ENCODE results near the gene TMEM238. TPM values are rescaled to one million over a fixed set of nuclear protein-coding genes. Genes with fewer than 3 reads are reported as not detected.

The TMEM238 gene
- total RNA-seq, 2 experiments from 2014 or later: 14.1 to 23.0 TPM

GRCh38 chr19:55369653-55370304 lies 14.3 kb downstream of the TMEM238 start:
- ATAC-seq: peak; percentile 52
- CTCF ChIA-PET: interaction anchor here (1.2 kb wide), 1 partner anchor 48 kb away, joined by 3 read pairs; no protein-coding TSS in a partner anchor
- no peak for DNase-seq
- no peaks in the 10 kb centered on the region for H3K36me3 Mint-ChIP-seq
- peaks cover 6% of the 10 kb centered on the region for H3K4me1 Mint-ChIP-seq
- no peak overlapping the region for H3K4me3 Mint-ChIP-seq
- H3K9me3 Mint-ChIP-seq (ENCODE audit: low read depth): no peaks in the 10 kb centered on the region
- H3K27me3 Mint-ChIP-seq: peaks cover 48% of the 10 kb centered on the region
- H3K27ac Mint-ChIP-seq: no peak overlapping the region

GRCh38 chr19:55368701-55369563 lies 15.2 kb downstream of the TMEM238 start:
- no peak overlapping the region for H3K4me3 Mint-ChIP-seq

GRCh38 chr19:55368106-55368505 lies 16.0 kb downstream of the TMEM238 start:
- no peak overlapping the region for H3K4me3 Mint-ChIP-seq
- no peak for DNase-seq
- peaks cover 43% of the 10 kb centered on the region for H3K27me3 Mint-ChIP-seq
- H3K9me3 Mint-ChIP-seq (ENCODE audit: low read depth): no peaks in the 10 kb centered on the region
- peaks cover 2% of the 10 kb centered on the region for H3K4me1 Mint-ChIP-seq
- H3K27ac Mint-ChIP-seq: no peak overlapping the region
- no peaks in the 10 kb centered on the region for H3K36me3 Mint-ChIP-seq
- no peak for ATAC-seq
- CTCF ChIA-PET: interaction anchor here (1.4 to 1.5 kb wide), 2 partner anchors 16 to 67 kb away, joined by 3 to 5 read pairs; partner anchors contain the start of gene TMEM238

More at GRCh38 chr19:55368701-55369563, 15.2 kb downstream of the TMEM238 start:
- Mint-ChIP-seq H3K27ac (no peak overlapping the region), H3K9me3 (ENCODE audit: low read depth) (no peaks in the 10 kb centered on the region), H3K4me1 (peaks cover 6% of the 10 kb centered on the region), H3K36me3 (no peaks in the 10 kb centered on the region), H3K27me3 (peaks cover 47% of the 10 kb centered on the region)
- CTCF ChIA-PET: interaction anchor here (0.8 to 1.5 kb wide), 4 partner anchors 15 to 68 kb away, joined by 3 to 5 read pairs (median 4); partner anchors contain the start of gene TMEM238
- peak; percentile 57 for ATAC-seq
- DNase-seq: no peak

GRCh38 chr19:55366790-55367189 lies 17.3 kb downstream of the TMEM238 start:
- Mint-ChIP-seq H3K27me3 (peaks cover 35% of the 10 kb centered on the region), H3K4me3 (no peak overlapping the region), H3K36me3 (no peaks in the 10 kb centered on the region), H3K27ac (no peak overlapping the region), H3K4me1 (peaks cover 2% of the 10 kb centered on the region), H3K9me3 (ENCODE audit: low read depth) (no peaks in the 10 kb centered on the region)
- DNase-seq (no peak), ATAC-seq (no peak)
- CTCF ChIA-PET: interaction anchor here (1.3 kb wide), 1 partner anchor 65 kb away, joined by 4 read pairs; no protein-coding TSS in a partner anchor

GRCh38 chr19:55365964-55366363 lies 18.1 kb downstream of the TMEM238 start:
- Mint-ChIP-seq H3K4me3 (no peak overlapping the region), H3K9me3 (ENCODE audit: low read depth) (no peaks in the 10 kb centered on the region), H3K4me1 (peaks cover 2% of the 10 kb centered on the region), H3K36me3 (no peaks in the 10 kb centered on the region), H3K27me3 (peaks cover 27% of the 10 kb centered on the region), H3K27ac (no peak overlapping the region)
- no peak for ATAC-seq
- DNase-seq: no peak
- CTCF ChIA-PET: interaction anchor here (1.3 kb wide), 1 partner anchor 64 kb away, joined by 4 read pairs; no protein-coding TSS in a partner anchor

GRCh38 chr19:55365245-55365644 lies 18.8 kb downstream of the TMEM238 start:
- Mint-ChIP-seq H3K9me3 (ENCODE audit: low read depth) (no peaks in the 10 kb centered on the region), H3K36me3 (no peaks in the 10 kb centered on the region), H3K4me3 (no peak overlapping the region), H3K27me3 (peaks cover 21% of the 10 kb centered on the region), H3K4me1 (peaks cover 2% of the 10 kb centered on the region), H3K27ac (no peak overlapping the region)
- ATAC-seq (no peak), DNase-seq (no peak)
- CTCF ChIA-PET: no interaction called here

GRCh38 chr19:55362990-55363716 lies 20.9 kb downstream of the TMEM238 start, which contains the start of gene GARIN5B:
GARIN5B (minus strand) TSS chr19:55363260; CDS start chr19:55363066, 194 bp downstream.
- CTCF ChIA-PET: interaction anchor here (0.6 to 1.4 kb wide), 3 partner anchors 14 to 62 kb away, joined by 3 to 4 read pairs (median 3); no protein-coding TSS in a partner anchor
- no peak for DNase-seq
- Mint-ChIP-seq H3K27me3 (peaks cover 9% of the 10 kb centered on the region), H3K27ac (no peak within 1 kb of the TSS), H3K4me1 (no peaks in the 10 kb centered on the region), H3K9me3 (ENCODE audit: low read depth) (no peaks in the 10 kb centered on the region), H3K4me3 (no peak within 1 kb of the TSS), H3K36me3 (no peaks in the 10 kb centered on the region)
- no peak for ATAC-seq

GRCh38 chr19:55362174-55362989 lies 21.7 kb downstream of the TMEM238 start:
- CTCF ChIA-PET: interaction anchor here (0.6 to 1.4 kb wide), 3 partner anchors 13 to 61 kb away, joined by 3 to 4 read pairs (median 3); no protein-coding TSS in a partner anchor
- ATAC-seq (no peak), DNase-seq (no peak)
- no peak overlapping the region for H3K4me3 Mint-ChIP-seq
- peaks cover 5% of the 10 kb centered on the region for H3K27me3 Mint-ChIP-seq
- no peaks in the 10 kb centered on the region for H3K36me3 Mint-ChIP-seq
- no peak overlapping the region for H3K27ac Mint-ChIP-seq
- H3K9me3 Mint-ChIP-seq (ENCODE audit: low read depth): no peaks in the 10 kb centered on the region
- H3K4me1 Mint-ChIP-seq: no peaks in the 10 kb centered on the region

GRCh38 chr19:55360902-55361301 lies 23.2 kb downstream of the TMEM238 start:
- CTCF ChIA-PET: no interaction called here
- Mint-ChIP-seq H3K36me3 (no peaks in the 10 kb centered on the region), H3K9me3 (ENCODE audit: low read depth) (no peaks in the 10 kb centered on the region), H3K27me3 (peaks cover 16% of the 10 kb centered on the region), H3K4me1 (no peaks in the 10 kb centered on the region), H3K27ac (no peak overlapping the region), H3K4me3 (no peak overlapping the region)
- ATAC-seq (no peak), DNase-seq (no peak)

GRCh38 chr19:55358943-55359908 lies 24.9 kb downstream of the TMEM238 start:
- peaks cover under 1% of the 10 kb centered on the region for H3K4me1 Mint-ChIP-seq
- peaks cover 25% of the 10 kb centered on the region for H3K27me3 Mint-ChIP-seq
- CTCF ChIA-PET: interaction anchor here (1.3 kb wide), 1 partner anchor 58 kb away, joined by 3 read pairs; no protein-coding TSS in a partner anchor
- no peak for ATAC-seq
- no peak overlapping the region for H3K27ac Mint-ChIP-seq
- no peak for DNase-seq
- H3K36me3 Mint-ChIP-seq: no peaks in the 10 kb centered on the region
- no peaks in the 10 kb centered on the region for H3K9me3 Mint-ChIP-seq (ENCODE audit: low read depth)
- no peak overlapping the region for H3K4me3 Mint-ChIP-seq

GRCh38 chr19:55358493-55358892 lies 25.6 kb downstream of the TMEM238 start:
- H3K27ac Mint-ChIP-seq: no peak overlapping the region
- peaks cover 29% of the 10 kb centered on the region for H3K27me3 Mint-ChIP-seq
- peaks cover 4% of the 10 kb centered on the region for H3K4me1 Mint-ChIP-seq
- CTCF ChIA-PET: interaction anchor here (1.3 kb wide), 1 partner anchor 57 kb away, joined by 3 read pairs; no protein-coding TSS in a partner anchor
- no peaks in the 10 kb centered on the region for H3K9me3 Mint-ChIP-seq (ENCODE audit: low read depth)
- H3K4me3 Mint-ChIP-seq: no peak overlapping the region
- no peak for ATAC-seq
- no peak for DNase-seq
- H3K36me3 Mint-ChIP-seq: no peaks in the 10 kb centered on the region

Data from activated CD8-positive, alpha-beta memory T cell treated with anti-CD3 and anti-CD28 coated beads, Interleukin-2, amount 10 ng/mL, durations not matched to agents 7 days and 5 days (primary cell).